SK-N-SH treated with all-trans-retinoic acid at 6 μM for 48 hours (cell line): Measurements from ENCODE around the gene SYP.

Experiments used
- ARNTL ChIP-seq: fragments of 450-650 bp; formaldehyde crosslinking; IDR thresholded peaks from 2 replicates; pipeline ENCODE4 v1.5.0; 2020; ENCODE audit warnings: low read depth, mild to moderate bottlenecking, moderate library complexity, borderline replicate concordance
- GLIS3 ChIP-seq: fragments of 250-450 bp; sonication (Bioruptor Pico); IDR thresholded peaks from 2 replicates; pipeline ENCODE4 v1.5.0; 2020; ENCODE audit warnings: mild to moderate bottlenecking, moderate library complexity
- PATZ1 ChIP-seq: fragments of 250-450 bp; sonication (Bioruptor Pico); IDR thresholded peaks from 2 replicates; pipeline ENCODE4 v1.8.0; 2020; ENCODE audit warnings: mild to moderate bottlenecking, moderate library complexity, borderline replicate concordance
- RARB ChIP-seq: fragments of 250-450 bp; sonication (Bioruptor Pico); IDR thresholded peaks from 2 replicates; pipeline ENCODE4 v1.8.0; 2021; ENCODE audit warnings: mild to moderate bottlenecking, moderate library complexity
- SNAI2 ChIP-seq: fragments of 250-450 bp; sonication (Bioruptor Pico); IDR thresholded peaks from 2 replicates; pipeline ENCODE4 v1.5.0; 2020; ENCODE audit warnings: mild to moderate bottlenecking, moderate library complexity
- TSHZ2 ChIP-seq: fragments of 250-450 bp; sonication (Bioruptor Pico); IDR thresholded peaks from 2 replicates; pipeline ENCODE4 v1.5.0; 2020; ENCODE audit warnings: mild to moderate bottlenecking, moderate library complexity
- ZFP3 ChIP-seq: fragments of 250-450 bp; sonication (Bioruptor Pico); IDR thresholded peaks from 2 replicates; pipeline ENCODE4 v1.5.0; 2020; ENCODE audit warnings: mild to moderate bottlenecking, moderate library complexity
- ZFP30 ChIP-seq: fragments of 450-650 bp; formaldehyde crosslinking; IDR thresholded peaks from 2 replicates; pipeline ENCODE4 v1.5.0; 2022; ENCODE audit warnings: mild to moderate bottlenecking, moderate library complexity
- ZNF8 ChIP-seq: fragments of 450-650 bp; formaldehyde crosslinking; IDR thresholded peaks from 2 replicates; pipeline ENCODE4 v1.5.0; 2020; ENCODE audit warnings: mild to moderate bottlenecking, moderate library complexity
- TF ChIP-seq, protein P1 (sequence below): fragments of 250-450 bp; sonication (Bioruptor Pico); IDR thresholded peaks from 2 replicates; pipeline ENCODE4 v1.5.1; 2020; ENCODE audit warnings: low read depth, mild to moderate bottlenecking, moderate library complexity

DNA sequence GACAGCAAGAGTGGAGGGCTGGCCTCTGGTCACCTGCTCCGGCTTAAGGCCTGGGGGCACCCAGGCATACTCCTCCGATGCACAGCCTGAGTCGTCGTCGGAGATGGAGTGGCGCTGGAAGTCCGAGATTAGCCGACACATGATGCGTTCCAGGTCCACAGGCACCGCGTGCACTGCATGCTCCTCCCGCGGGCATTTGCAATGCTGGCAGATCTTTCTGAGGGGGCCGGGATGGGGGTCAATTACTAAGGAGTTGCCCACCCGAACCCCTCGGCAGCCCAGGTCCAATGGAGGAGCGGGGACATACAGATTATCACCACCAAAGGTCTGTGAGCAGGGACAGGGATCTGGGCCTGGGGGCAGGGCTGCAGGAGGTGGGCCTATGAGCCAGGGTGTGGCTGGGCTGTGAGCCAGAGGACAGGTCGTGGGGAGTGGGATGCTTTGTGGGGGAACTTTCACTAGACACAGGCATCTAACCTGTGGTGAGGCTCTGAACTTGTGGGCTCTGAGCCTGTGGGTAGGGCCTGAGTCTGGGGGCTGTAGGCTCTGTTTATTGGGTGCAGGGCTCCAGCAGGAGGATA, 16.2 kb downstream of the SYP start:
- TF ChIP-seq GLIS3 (CRISPR knock-in tag), result no peak
- TF ChIP-seq RARB, result no peak
- TF ChIP-seq TSHZ2 (CRISPR knock-in tag), result no peak
- TF ChIP-seq ZFP30 (CRISPR knock-in tag), result no peak
- no peak for TF ChIP-seq ZNF8 (CRISPR knock-in tag)
- TF ChIP-seq SNAI2 (CRISPR knock-in tag), result no peak
- no peak for TF ChIP-seq ZFP3 (CRISPR knock-in tag)
- TF ChIP-seq, protein P1, sequence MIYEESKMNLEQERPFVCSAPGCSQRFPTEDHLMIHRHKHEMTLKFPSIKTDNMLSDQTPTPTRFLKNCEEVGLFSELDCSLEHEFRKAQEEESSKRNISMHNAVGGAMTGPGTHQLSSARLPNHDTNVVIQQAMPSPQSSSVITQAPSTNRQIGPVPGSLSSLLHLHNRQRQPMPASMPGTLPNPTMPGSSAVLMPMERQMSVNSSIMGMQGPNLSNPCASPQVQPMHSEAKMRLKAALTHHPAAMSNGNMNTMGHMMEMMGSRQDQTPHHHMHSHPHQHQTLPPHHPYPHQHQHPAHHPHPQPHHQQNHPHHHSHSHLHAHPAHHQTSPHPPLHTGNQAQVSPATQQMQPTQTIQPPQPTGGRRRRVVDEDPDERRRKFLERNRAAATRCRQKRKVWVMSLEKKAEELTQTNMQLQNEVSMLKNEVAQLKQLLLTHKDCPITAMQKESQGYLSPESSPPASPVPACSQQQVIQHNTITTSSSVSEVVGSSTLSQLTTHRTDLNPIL (CRISPR knock-in tag), result no peak
- no peak for TF ChIP-seq PATZ1 (CRISPR knock-in tag)
- no peak for TF ChIP-seq ARNTL (CRISPR knock-in tag)
